ENCODE data around the gene MCRIP1. TPM values are rescaled to one million over a fixed set of nuclear protein-coding genes. Genes with fewer than 3 reads are reported as not detected.

Gene MCRIP1
- total and polyA plus RNA-seq, 2 of the 8 experiments (the other 6 are each of a cell fraction or from before 2014, with no cell fraction given): 103 to 151 TPM

DNA sequence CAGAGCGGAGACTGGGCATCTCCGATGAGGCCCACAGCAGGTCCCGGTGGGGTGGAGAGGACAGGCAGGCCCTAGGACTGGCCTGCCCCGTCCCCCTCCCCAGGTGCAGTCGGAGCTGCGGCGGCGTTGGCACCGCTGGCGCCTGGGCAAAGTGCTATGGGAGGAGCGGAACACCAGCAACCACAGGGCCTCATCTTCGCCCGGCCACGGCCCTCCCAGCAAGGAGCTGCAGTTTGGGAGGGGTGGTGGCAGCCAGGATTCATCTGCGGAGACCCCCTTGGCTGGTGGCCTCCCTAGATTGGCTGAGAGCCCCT lies 19.8 kb downstream of the MCRIP1 start (continued):
- TF ChIP-seq, protein P1, sequence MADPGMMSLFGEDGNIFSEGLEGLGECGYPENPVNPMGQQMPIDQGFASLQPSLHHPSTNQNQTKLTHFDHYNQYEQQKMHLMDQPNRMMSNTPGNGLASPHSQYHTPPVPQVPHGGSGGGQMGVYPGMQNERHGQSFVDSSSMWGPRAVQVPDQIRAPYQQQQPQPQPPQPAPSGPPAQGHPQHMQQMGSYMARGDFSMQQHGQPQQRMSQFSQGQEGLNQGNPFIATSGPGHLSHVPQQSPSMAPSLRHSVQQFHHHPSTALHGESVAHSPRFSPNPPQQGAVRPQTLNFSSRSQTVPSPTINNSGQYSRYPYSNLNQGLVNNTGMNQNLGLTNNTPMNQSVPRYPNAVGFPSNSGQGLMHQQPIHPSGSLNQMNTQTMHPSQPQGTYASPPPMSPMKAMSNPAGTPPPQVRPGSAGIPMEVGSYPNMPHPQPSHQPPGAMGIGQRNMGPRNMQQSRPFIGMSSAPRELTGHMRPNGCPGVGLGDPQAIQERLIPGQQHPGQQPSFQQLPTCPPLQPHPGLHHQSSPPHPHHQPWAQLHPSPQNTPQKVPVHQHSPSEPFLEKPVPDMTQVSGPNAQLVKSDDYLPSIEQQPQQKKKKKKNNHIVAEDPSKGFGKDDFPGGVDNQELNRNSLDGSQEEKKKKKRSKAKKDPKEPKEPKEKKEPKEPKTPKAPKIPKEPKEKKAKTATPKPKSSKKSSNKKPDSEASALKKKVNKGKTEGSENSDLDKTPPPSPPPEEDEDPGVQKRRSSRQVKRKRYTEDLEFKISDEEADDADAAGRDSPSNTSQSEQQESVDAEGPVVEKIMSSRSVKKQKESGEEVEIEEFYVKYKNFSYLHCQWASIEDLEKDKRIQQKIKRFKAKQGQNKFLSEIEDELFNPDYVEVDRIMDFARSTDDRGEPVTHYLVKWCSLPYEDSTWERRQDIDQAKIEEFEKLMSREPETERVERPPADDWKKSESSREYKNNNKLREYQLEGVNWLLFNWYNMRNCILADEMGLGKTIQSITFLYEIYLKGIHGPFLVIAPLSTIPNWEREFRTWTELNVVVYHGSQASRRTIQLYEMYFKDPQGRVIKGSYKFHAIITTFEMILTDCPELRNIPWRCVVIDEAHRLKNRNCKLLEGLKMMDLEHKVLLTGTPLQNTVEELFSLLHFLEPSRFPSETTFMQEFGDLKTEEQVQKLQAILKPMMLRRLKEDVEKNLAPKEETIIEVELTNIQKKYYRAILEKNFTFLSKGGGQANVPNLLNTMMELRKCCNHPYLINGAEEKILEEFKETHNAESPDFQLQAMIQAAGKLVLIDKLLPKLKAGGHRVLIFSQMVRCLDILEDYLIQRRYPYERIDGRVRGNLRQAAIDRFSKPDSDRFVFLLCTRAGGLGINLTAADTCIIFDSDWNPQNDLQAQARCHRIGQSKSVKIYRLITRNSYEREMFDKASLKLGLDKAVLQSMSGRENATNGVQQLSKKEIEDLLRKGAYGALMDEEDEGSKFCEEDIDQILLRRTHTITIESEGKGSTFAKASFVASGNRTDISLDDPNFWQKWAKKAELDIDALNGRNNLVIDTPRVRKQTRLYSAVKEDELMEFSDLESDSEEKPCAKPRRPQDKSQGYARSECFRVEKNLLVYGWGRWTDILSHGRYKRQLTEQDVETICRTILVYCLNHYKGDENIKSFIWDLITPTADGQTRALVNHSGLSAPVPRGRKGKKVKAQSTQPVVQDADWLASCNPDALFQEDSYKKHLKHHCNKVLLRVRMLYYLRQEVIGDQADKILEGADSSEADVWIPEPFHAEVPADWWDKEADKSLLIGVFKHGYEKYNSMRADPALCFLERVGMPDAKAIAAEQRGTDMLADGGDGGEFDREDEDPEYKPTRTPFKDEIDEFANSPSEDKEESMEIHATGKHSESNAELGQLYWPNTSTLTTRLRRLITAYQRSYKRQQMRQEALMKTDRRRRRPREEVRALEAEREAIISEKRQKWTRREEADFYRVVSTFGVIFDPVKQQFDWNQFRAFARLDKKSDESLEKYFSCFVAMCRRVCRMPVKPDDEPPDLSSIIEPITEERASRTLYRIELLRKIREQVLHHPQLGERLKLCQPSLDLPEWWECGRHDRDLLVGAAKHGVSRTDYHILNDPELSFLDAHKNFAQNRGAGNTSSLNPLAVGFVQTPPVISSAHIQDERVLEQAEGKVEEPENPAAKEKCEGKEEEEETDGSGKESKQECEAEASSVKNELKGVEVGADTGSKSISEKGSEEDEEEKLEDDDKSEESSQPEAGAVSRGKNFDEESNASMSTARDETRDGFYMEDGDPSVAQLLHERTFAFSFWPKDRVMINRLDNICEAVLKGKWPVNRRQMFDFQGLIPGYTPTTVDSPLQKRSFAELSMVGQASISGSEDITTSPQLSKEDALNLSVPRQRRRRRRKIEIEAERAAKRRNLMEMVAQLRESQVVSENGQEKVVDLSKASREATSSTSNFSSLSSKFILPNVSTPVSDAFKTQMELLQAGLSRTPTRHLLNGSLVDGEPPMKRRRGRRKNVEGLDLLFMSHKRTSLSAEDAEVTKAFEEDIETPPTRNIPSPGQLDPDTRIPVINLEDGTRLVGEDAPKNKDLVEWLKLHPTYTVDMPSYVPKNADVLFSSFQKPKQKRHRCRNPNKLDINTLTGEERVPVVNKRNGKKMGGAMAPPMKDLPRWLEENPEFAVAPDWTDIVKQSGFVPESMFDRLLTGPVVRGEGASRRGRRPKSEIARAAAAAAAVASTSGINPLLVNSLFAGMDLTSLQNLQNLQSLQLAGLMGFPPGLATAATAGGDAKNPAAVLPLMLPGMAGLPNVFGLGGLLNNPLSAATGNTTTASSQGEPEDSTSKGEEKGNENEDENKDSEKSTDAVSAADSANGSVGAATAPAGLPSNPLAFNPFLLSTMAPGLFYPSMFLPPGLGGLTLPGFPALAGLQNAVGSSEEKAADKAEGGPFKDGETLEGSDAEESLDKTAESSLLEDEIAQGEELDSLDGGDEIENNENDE (IDR thresholded peaks at IDR 0.05; ENCODE audit: insufficient replicate concordance, low read length): no peak
- no peak for TF ChIP-seq POU5F1 (IDR thresholded peaks at IDR 0.05; ENCODE audit: low read depth, low read length)

Measured in H1 (cell line).